HEK293T (cell line): ENCODE measurements around the gene MSRB3.

Experiments used
- CTCF ChIA-PET: fragments of 350-600 bp; formaldehyde crosslinking; extraction: SDS; loops from one replicate; lab custom pipeline; 2021; ENCODE audit warnings: antibody characterized with exemption, inconsistent platforms; lab: Yijun Ruan, JAX
- POLR2A ChIA-PET: fragments of 350-600 bp; formaldehyde crosslinking; extraction: SDS; loops from one replicate; lab custom pipeline; 2020; ENCODE audit warnings: antibody characterized with exemption, inconsistent platforms; lab: Yijun Ruan, JAX
- DNase-seq: peaks from one replicate; pipeline ENCODE4 v3.0.0; 2012; ENCODE audit warnings: mixed read lengths; ENCODE audit errors: extremely low spot score
- ARNT ChIP-seq: fragments of 450-650 bp; IDR thresholded peaks from 2 replicates; pipeline ENCODE4 v1.6.1; 2017; ENCODE audit warnings: mild to moderate bottlenecking
- BHLHE40 ChIP-seq: fragments of 450-650 bp; IDR thresholded peaks from 2 replicates; pipeline ENCODE4 v1.6.1; 2016; ENCODE audit warnings: mild to moderate bottlenecking, moderate library complexity, borderline replicate concordance
- CTBP1 ChIP-seq: fragments of 450-650 bp; IDR thresholded peaks from 2 replicates; pipeline ENCODE4 v1.6.1; 2016; ENCODE audit warnings: borderline replicate concordance
- ELF4 ChIP-seq: fragments of 450-650 bp; IDR thresholded peaks from 2 replicates; pipeline ENCODE4 v1.6.1; 2017; ENCODE audit warnings: antibody characterized with exemption
- FOXA1 ChIP-seq: fragments of 450-650 bp; IDR thresholded peaks from 2 replicates; pipeline ENCODE4 v1.6.1; 2016; ENCODE audit warnings: mild to moderate bottlenecking
- FOXK2 ChIP-seq: fragments of 450-650 bp; IDR thresholded peaks from 2 replicates; pipeline ENCODE4 v1.6.1; 2016; ENCODE audit warnings: mild to moderate bottlenecking
- FOXM1 ChIP-seq: fragments of 450-650 bp; IDR thresholded peaks from 2 replicates; pipeline ENCODE4 v1.6.1; 2017; ENCODE audit warnings: mild to moderate bottlenecking, borderline replicate concordance
- HDGF ChIP-seq: fragments of 450-650 bp; IDR thresholded peaks from 2 replicates; pipeline ENCODE4 v1.6.1; 2017; ENCODE audit warnings: antibody characterized with exemption, borderline replicate concordance
- L3MBTL2 ChIP-seq: fragments of 450-650 bp; conservative IDR thresholded peaks from 2 replicates; pipeline ENCODE4 v1.6.1; 2016; ENCODE audit warnings: mild to moderate bottlenecking
- LEF1 ChIP-seq: fragments of 450-650 bp; IDR thresholded peaks from 2 replicates; pipeline ENCODE4 v1.6.1; 2017; ENCODE audit warnings: mild to moderate bottlenecking, borderline replicate concordance
- NFRKB ChIP-seq: fragments of 450-650 bp; IDR thresholded peaks from 2 replicates; pipeline ENCODE4 v1.6.1; 2016; ENCODE audit warnings: mild to moderate bottlenecking, moderate library complexity
- PKNOX1 ChIP-seq: fragments of 450-650 bp; IDR thresholded peaks from 2 replicates; pipeline ENCODE4 v1.6.1; 2016
- SP1 ChIP-seq: fragments of 450-650 bp; IDR thresholded peaks from 2 replicates; pipeline ENCODE4 v1.6.1; 2017
- SUZ12 ChIP-seq: fragments of 450-650 bp; IDR thresholded peaks from 2 replicates; pipeline ENCODE4 v1.6.1; 2016; ENCODE audit warnings: mild to moderate bottlenecking
- TARDBP ChIP-seq: fragments of 450-650 bp; IDR thresholded peaks from 2 replicates; pipeline ENCODE4 v1.6.1; 2016
- ZNF384 ChIP-seq: fragments of 450-650 bp; IDR thresholded peaks from 2 replicates; pipeline ENCODE4 v1.6.1; 2016

MSRB3 gene

GRCh38 chr12:65343801-65344200 is 65.3 kb downstream of the MSRB3 start:
- TF ChIP-seq SUZ12 (no peak), L3MBTL2 (no peak), NFRKB (no peak), FOXK2 (no peak), FOXM1 (no peak), ZNF384 (no peak)
- CTCF ChIA-PET = no interaction called here
- DNase-seq = no peak
- POLR2A ChIA-PET = no interaction called here

GRCh38 chr12:65355461-65355860 is 77.0 kb downstream of the MSRB3 start:
- TF ChIP-seq PKNOX1 (no peak), NFRKB (no peak), BHLHE40 (no peak), FOXM1 (no peak), CTBP1 (no peak), SP1 (no peak), LEF1 (no peak), ZNF384 (no peak), FOXK2 (no peak), FOXA1 (no peak), HDGF (no peak), ARNT (no peak), SUZ12 (no peak), TARDBP (no peak)
- no peak for DNase-seq
- ChIA-PET POLR2A (no interaction called here), CTCF (no interaction called here)

- no peak for DNase-seq
- CTCF ChIA-PET = no interaction called here
- POLR2A ChIA-PET = no interaction called here
- TF ChIP-seq SUZ12 (no peak), SP1 (no peak), ZNF384 (no peak), ARNT (no peak), FOXK2 (no peak), ELF4 (no peak), NFRKB (no peak), TARDBP (no peak), HDGF (no peak), PKNOX1 (no peak), FOXM1 (no peak), BHLHE40 (no peak), CTBP1 (no peak), L3MBTL2 (no peak), LEF1 (no peak), FOXA1 (no peak)
Observed at GRCh38 chr12:65362234-65363031, 84.0 kb downstream of the MSRB3 start.

- CTCF ChIA-PET = no interaction called here
- no peak for TF ChIP-seq PKNOX1
- TF ChIP-seq SP1 = no peak
- no peak for TF ChIP-seq HDGF
- no peak for TF ChIP-seq CTBP1
- no peak for TF ChIP-seq LEF1
- no peak for TF ChIP-seq NFRKB
- no peak for TF ChIP-seq BHLHE40
- no peak for TF ChIP-seq ARNT
- TF ChIP-seq SUZ12 = no peak
- no peak for TF ChIP-seq FOXK2
- TF ChIP-seq ELF4 = no peak
- TF ChIP-seq L3MBTL2 = no peak
- TF ChIP-seq TARDBP = no peak
- no peak for TF ChIP-seq FOXM1
- TF ChIP-seq ZNF384 = no peak
- DNase-seq = no peak
- POLR2A ChIA-PET = no interaction called here
Observed at GRCh38 chr12:65364046-65364445, 85.6 kb downstream of the MSRB3 start.

- no peak for DNase-seq
- ChIA-PET POLR2A (no interaction called here), CTCF (no interaction called here)
- TF ChIP-seq ZNF384 (no peak), ELF4 (no peak), TARDBP (no peak), SP1 (no peak), FOXM1 (no peak), LEF1 (no peak), SUZ12 (no peak), CTBP1 (no peak), HDGF (no peak), BHLHE40 (no peak), PKNOX1 (no peak), L3MBTL2 (no peak), FOXK2 (no peak), NFRKB (no peak), ARNT (no peak), FOXA1 (no peak)
Observed at GRCh38 chr12:65367396-65367795, 88.9 kb downstream of the MSRB3 start.

- TF ChIP-seq PKNOX1 (no peak), BHLHE40 (no peak), FOXM1 (no peak), ARNT (no peak), TARDBP (no peak), ELF4 (no peak), CTBP1 (no peak), LEF1 (no peak), ZNF384 (no peak), SUZ12 (no peak), FOXA1 (no peak), L3MBTL2 (no peak), SP1 (no peak), HDGF (no peak), FOXK2 (no peak)
- CTCF ChIA-PET = no interaction called here
- no peak for DNase-seq
- POLR2A ChIA-PET = no interaction called here
Observed at GRCh38 chr12:65368055-65368454, 89.6 kb downstream of the MSRB3 start.
